ENCODE data around the gene BCL2L12. TPM values are rescaled to one million over a fixed set of nuclear protein-coding genes. Genes with fewer than 3 reads are reported as not detected.

The BCL2L12 gene
- total and polyA plus RNA-seq, 2 donors (not counting 3 experiments of a cell fraction or from before 2014, with no cell fraction given), result 49.8 to 58.5 TPM

- dilution Hi-C loops (cut with MboI; ENCODE audit: extremely low pct_ligation_motif_present, low sequenced_read_pairs), result no loop called here
- Histone ChIP-seq H3K9me1 (replicated peaks; ENCODE audit: control insufficient read depth, extremely low read depth, insufficient read depth, low read length) (no peaks in the 10 kb centered on the region), H3K27ac (ENCODE audit: insufficient read depth, low read depth, low read length) (no peak overlapping the region), H3K4me3 (replicated peaks in 1 of 3; ENCODE audit: insufficient read depth in 1 of 3, low read depth in 1 of 3, low read length in 3 of 3) (peak overlapping the region in 1 of 3 experiments; percentile 26), H3K79me2 (ENCODE audit: control insufficient read depth, insufficient read depth, low read length) (peaks cover 4% of the 10 kb centered on the region), H3K36me3 (ENCODE audit: control insufficient read depth in 2 of 2, extremely low read depth in 1 of 2, insufficient read depth in 2 of 2, low read length in 2 of 2) (no peaks in the 10 kb centered on the region), H3K4me1 (ENCODE audit: control insufficient read depth, extremely low read depth, insufficient read depth, low read length) (peaks cover 5% of the 10 kb centered on the region), H4K20me1 (replicated peaks; ENCODE audit: control insufficient read depth, extremely low read depth, insufficient read depth, low read length) (no peaks in the 10 kb centered on the region), H2AFZ (ENCODE audit: low read depth, low read length) (peak overlapping the region; percentile 82), H3K27me3 (ENCODE audit: control insufficient read depth in 2 of 2, insufficient read depth in 2 of 2, low read length in 2 of 2) (no peaks in the 10 kb centered on the region), H3K9ac (replicated peaks; ENCODE audit: extremely low read depth, insufficient read depth, low read length) (peak overlapping the region; percentile 18), H3K9me3 (replicated peaks; ENCODE audit: control insufficient read depth, insufficient read depth, low read length) (no peaks in the 10 kb centered on the region), H3K4me2 (ENCODE audit: insufficient read depth, low read length) (peak overlapping the region; percentile 19)
- ChIA-PET CTCF (interaction anchor here (0.7 to 2.9 kb wide), 14 partner anchors 8 to 169 kb away, joined by 3 to 10 read pairs (median 4); partner anchors contain the start of genes RRAS and SCAF1), POLR2A (no interaction called here)
- TF ChIP-seq, protein P1, sequence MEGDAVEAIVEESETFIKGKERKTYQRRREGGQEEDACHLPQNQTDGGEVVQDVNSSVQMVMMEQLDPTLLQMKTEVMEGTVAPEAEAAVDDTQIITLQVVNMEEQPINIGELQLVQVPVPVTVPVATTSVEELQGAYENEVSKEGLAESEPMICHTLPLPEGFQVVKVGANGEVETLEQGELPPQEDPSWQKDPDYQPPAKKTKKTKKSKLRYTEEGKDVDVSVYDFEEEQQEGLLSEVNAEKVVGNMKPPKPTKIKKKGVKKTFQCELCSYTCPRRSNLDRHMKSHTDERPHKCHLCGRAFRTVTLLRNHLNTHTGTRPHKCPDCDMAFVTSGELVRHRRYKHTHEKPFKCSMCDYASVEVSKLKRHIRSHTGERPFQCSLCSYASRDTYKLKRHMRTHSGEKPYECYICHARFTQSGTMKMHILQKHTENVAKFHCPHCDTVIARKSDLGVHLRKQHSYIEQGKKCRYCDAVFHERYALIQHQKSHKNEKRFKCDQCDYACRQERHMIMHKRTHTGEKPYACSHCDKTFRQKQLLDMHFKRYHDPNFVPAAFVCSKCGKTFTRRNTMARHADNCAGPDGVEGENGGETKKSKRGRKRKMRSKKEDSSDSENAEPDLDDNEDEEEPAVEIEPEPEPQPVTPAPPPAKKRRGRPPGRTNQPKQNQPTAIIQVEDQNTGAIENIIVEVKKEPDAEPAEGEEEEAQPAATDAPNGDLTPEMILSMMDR (IDR thresholded peaks at IDR 0.05; ENCODE audit: extremely low read depth in 1 of 2, insufficient read depth in 1 of 2, low read depth in 1 of 2, low read length in 2 of 2), result peak; percentile 95 to 97
- TF ChIP-seq EZH2 (IDR thresholded peaks at IDR 0.05; ENCODE audit: borderline replicate concordance, low read depth, low read length, severe bottlenecking) (no peak), JUN (IDR thresholded peaks at IDR 0.05; ENCODE audit: borderline replicate concordance, insufficient read depth, insufficient read length, low read depth) (no peak)
- FAIRE-seq, result peak; percentile 93
- BruUV-seq (replicated peaks), result no TSS peak
- intact Hi-C loops (cut with micrococcal nuclease), result loop anchor here (1.0 to 2.0 kb wide), 2 partner anchors 82 to 170 kb away; no protein-coding TSS in a partner anchor
- DNase-seq (ENCODE audit: low read depth, low spot score), result peak; percentile 81
These were observed 6.6 kb downstream of the BCL2L12 start for GRCh38 chr19:49672131-49672919.

All from endothelial cell of umbilical vein (primary cell).